CD14-positive monocyte (primary cell): ENCODE results near the gene TMEM235. TPM values are rescaled to one million over a fixed set of nuclear protein-coding genes. Genes with fewer than 3 reads are reported as not detected.

Source experiments
- DNase-seq, 3 donors: peaks; one replicate each; pipeline ENCODE4 v3.0.0-alpha.2; 2011 to 2022
- H2AFZ ChIP-seq: 2 replicates; pipeline ENCODE4 v1.6.0; 2012; ENCODE audit warnings: mild to moderate bottlenecking, low read depth, low read length, inconsistent platforms; ENCODE audit not compliant: insufficient read depth, poor library complexity, severe bottlenecking
- H3K27ac ChIP-seq, 2 donors: 1 replicate in 1 of 2; 2 replicates in 1 of 2; pipeline ENCODE4 v1.5.1; 2012 to 2013; ENCODE audit warnings: low read length in 2 of 2, control low read depth in 1 of 2, inconsistent platforms in 1 of 2, low read depth in 1 of 2, mild to moderate bottlenecking in 1 of 2
- H3K27me3 ChIP-seq, 2 donors: one replicate each; pipeline versions ENCODE4 v1.6.0 to v1.6.1; 2011 to 2013; ENCODE audit warnings: low read length in 2 of 2; ENCODE audit not compliant: control insufficient read depth in 2 of 2, insufficient read depth in 2 of 2
- H3K36me3 ChIP-seq, 2 donors: replicated peaks in 1 of 2; 1 replicate in 1 of 2; 2 replicates in 1 of 2; pipeline versions ENCODE4 v1.5.1 to v1.6.1; 2012 to 2013; ENCODE audit warnings: low read length in 2 of 2, control low read depth in 1 of 2, inconsistent platforms in 1 of 2, mild to moderate bottlenecking in 1 of 2; ENCODE audit not compliant: insufficient read depth in 2 of 2, control insufficient read depth in 1 of 2
- H3K4me1 ChIP-seq, 2 donors: 1 replicate in 1 of 2; 2 replicates in 1 of 2; pipeline versions ENCODE4 v1.5.1 to v1.6.1; 2012 to 2013; ENCODE audit warnings: low read length in 2 of 2, control low read depth in 1 of 2, inconsistent platforms in 1 of 2, mild to moderate bottlenecking in 1 of 2, moderate library complexity in 1 of 2; ENCODE audit not compliant: insufficient read depth in 2 of 2, control insufficient read depth in 1 of 2
- H3K4me2 ChIP-seq: replicated peaks from 2 replicates; pipeline ENCODE3; 2012; ENCODE audit warnings: low read length, moderate library complexity, mild to moderate bottlenecking; ENCODE audit not compliant: poor library complexity, severe bottlenecking; ENCODE audit errors: extremely low read depth
- H3K4me3 ChIP-seq, 3 experiments: fragments of 200-600 bp in 1 of 3; sonication (generic) in 1 of 3; replicated peaks in 1 of 3; 1 replicate in 2 of 3; 2 replicates in 1 of 3; pipeline ENCODE4 v1.5.1; 2011 to 2013; ENCODE audit warnings: low read length in 3 of 3, mild to moderate bottlenecking in 3 of 3, control low read depth in 2 of 3, low read depth in 2 of 3, inconsistent platforms in 1 of 3, moderate library complexity in 1 of 3
- H3K79me2 ChIP-seq: 2 replicates; pipeline ENCODE4 v1.6.0; 2012; ENCODE audit warnings: mild to moderate bottlenecking, control low read depth, inconsistent platforms, low read length, moderate library complexity; ENCODE audit not compliant: insufficient read depth
- H3K9ac ChIP-seq: 2 replicates; pipeline ENCODE4 v1.6.0; 2017; ENCODE audit warnings: low read length, mild to moderate bottlenecking; ENCODE audit not compliant: insufficient read depth, poor library complexity, severe bottlenecking
- H3K9me3 ChIP-seq, 2 donors: replicated peaks in 1 of 2; 1 replicate in 1 of 2; 2 replicates in 1 of 2; pipeline versions ENCODE4 v1.5.1 to v1.6.1; 2012 to 2013; ENCODE audit warnings: low read length in 2 of 2, control low read depth in 1 of 2; ENCODE audit not compliant: control insufficient read depth in 1 of 2, insufficient read depth in 1 of 2
- H4K20me1 ChIP-seq: 2 replicates; pipeline ENCODE4 v1.6.0; 2012; ENCODE audit warnings: mild to moderate bottlenecking, low read length, control low read depth, moderate library complexity; ENCODE audit not compliant: insufficient read depth
- H3K27ac Mint-ChIP-seq, 7 donors: one replicate each; pipeline ENCODE4 v1.8.0; 2020; ENCODE audit warnings: mild to moderate bottlenecking in 7 of 7, mixed read lengths in 7 of 7, moderate library complexity in 6 of 7, inconsistent platforms in 2 of 7
- H3K27me3 Mint-ChIP-seq, 3 donors: one replicate each; pipeline ENCODE4 v1.8.0; 2021 to 2022; ENCODE audit warnings: low read depth in 3 of 3, mild to moderate bottlenecking in 3 of 3, mixed read lengths in 3 of 3, moderate library complexity in 3 of 3, inconsistent platforms in 1 of 3
- H3K36me3 Mint-ChIP-seq, 2 donors: one replicate each; pipeline ENCODE4 v1.8.0; 2020; ENCODE audit warnings: mixed read lengths in 2 of 2, inconsistent platforms in 1 of 2, mild to moderate bottlenecking in 1 of 2
- H3K4me1 Mint-ChIP-seq: one replicate; pipeline ENCODE4 v1.8.0; 2020; ENCODE audit warnings: mild to moderate bottlenecking, mixed read lengths
- H3K4me3 Mint-ChIP-seq, 2 donors: one replicate each; pipeline ENCODE4 v1.8.0; 2020; ENCODE audit warnings: mild to moderate bottlenecking in 2 of 2, mixed read lengths in 2 of 2, moderate library complexity in 1 of 2
- H3K9me3 Mint-ChIP-seq, 7 donors: one replicate each; pipeline ENCODE4 v1.8.0; 2020 to 2022; ENCODE audit warnings: mixed read lengths in 7 of 7, mild to moderate bottlenecking in 6 of 7, moderate library complexity in 6 of 7, inconsistent platforms in 2 of 7
- CTCF ChIP-seq: fragments of 200-600 bp; IDR thresholded peaks from one replicate; pipeline ENCODE4 v1.8.0; 2022; ENCODE audit warnings: antibody characterized with exemption, mild to moderate bottlenecking
- WGBS: methylation state at CpG from one replicate; pipeline ENCODE4 v1.1.5; 2013; ENCODE audit warnings: missing lambda C conversion rate; ENCODE audit not compliant: insufficient coverage; 5-methylcytosine and 5-hydroxymethylcytosine counted together
- intact Hi-C, 2 donors: fragments of 100-400 bp; cut with micrococcal nuclease; formaldehyde crosslinking; loops; one replicate each; pipeline versions ENCODE4 v1.15.0 to v1.15.1; 2023
- polyA plus RNA-seq, 3 donors: library from polyadenylated mRNA; depleted of rRNA in 1 of 3; unstranded in 2 of 3; stranded (reverse) in 1 of 3; fragments of 300-500 nt in 2 of 3; fragments of >200 nt in 1 of 3; fragmentation: Illumina TruSeq in 2 of 3; gene quantifications; 1 replicate in 2 of 3; 2 replicates in 1 of 3; pipeline ENCODE4 v1.2.3, GENCODE V29; 2012 to 2021

The TMEM235 gene
- polyA plus RNA-seq, 3 donors, result not detected

GRCh38 chr17:78248051-78248914 lies 16.9 kb downstream of the TMEM235 start:
- Histone ChIP-seq H3K79me2 (no peaks in the 10 kb centered on the region), H4K20me1 (no peaks in the 10 kb centered on the region), H3K4me3 (no peak overlapping the region), H3K4me1 (peaks cover 4 to 12% of the 10 kb centered on the region in 2 donors), H3K9ac (no peak overlapping the region), H3K4me2 (no peak overlapping the region), H3K27me3 (peaks cover 0 to 10% of the 10 kb centered on the region in 2 donors), H3K36me3 (no peaks in the 10 kb centered on the region), H2AFZ (no peak overlapping the region), H3K9me3 (no peaks in the 10 kb centered on the region), H3K27ac (no peak overlapping the region)
- DNase-seq, result no peak
- Mint-ChIP-seq H3K4me1 (peaks cover 10% of the 10 kb centered on the region), H3K27me3 (peaks cover 7 to 16% (median 10%) of the 10 kb centered on the region in 3 donors), H3K4me3 (no peak overlapping the region), H3K9me3 (peaks cover 0 to 3% (median 0%) of the 10 kb centered on the region in 7 donors), H3K27ac (peak overlapping the region in 2 of 7 donors; percentile 18 to 22), H3K36me3 (no peaks in the 10 kb centered on the region)
- TF ChIP-seq CTCF, result no peak
- WGBS, result 90% methylated on average over 23 of the region's 30 CpGs
- intact Hi-C loops, result no loop called here

- H3K27ac Mint-ChIP-seq, result no peak overlapping the region
- Histone ChIP-seq H3K4me2 (no peak overlapping the region), H2AFZ (no peak overlapping the region), H3K27ac (no peak overlapping the region), H3K36me3 (no peaks in the 10 kb centered on the region), H3K4me1 (peaks cover 10 to 19% of the 10 kb centered on the region in 2 donors), H3K9me3 (no peaks in the 10 kb centered on the region), H4K20me1 (no peaks in the 10 kb centered on the region), H3K9ac (no peak overlapping the region), H3K27me3 (peaks cover 0 to 10% of the 10 kb centered on the region in 2 donors), H3K79me2 (no peaks in the 10 kb centered on the region), H3K4me3 (no peak overlapping the region)
- H3K9me3 Mint-ChIP-seq, result peaks cover 0 to 3% (median 0%) of the 10 kb centered on the region in 7 donors
- intact Hi-C loops, result no loop called here
- no peak for DNase-seq
- no peaks in the 10 kb centered on the region for H3K36me3 Mint-ChIP-seq
- no peak overlapping the region for H3K4me3 Mint-ChIP-seq
- WGBS, result 96% methylated on average over 16 of the region's 16 CpGs
- no peak for TF ChIP-seq CTCF
- peaks cover 8 to 13% (median 10%) of the 10 kb centered on the region in 3 donors for H3K27me3 Mint-ChIP-seq
- peaks cover 11% of the 10 kb centered on the region for H3K4me1 Mint-ChIP-seq
Observed at GRCh38 chr17:78249074-78249817, 17.8 kb downstream of the TMEM235 start.
